Esophagus muscularis mucosa (tissue), 3 donors: Measurements from ENCODE around the gene PCK1.

Experiments used
- POLR2A ChIP-seq: fragments of 450-650 bp; IDR thresholded peaks from one replicate; pipeline ENCODE4 v1.6.1; 2017; ENCODE audit warnings: antibody characterized with exemption, moderate library complexity, mild to moderate bottlenecking, low read depth
- TF ChIP-seq, protein P1 (sequence below), 3 experiments: fragments of 200-600 bp in 2 of 3; fragments of 450-650 bp in 1 of 3; sonication (generic) in 2 of 3; IDR thresholded peaks; one replicate each; pipeline ENCODE4 v1.5.1; 2017 to 2019; ENCODE audit warnings: antibody characterized with exemption in 3 of 3, mild to moderate bottlenecking in 2 of 3, moderate library complexity in 1 of 3

DNA sequence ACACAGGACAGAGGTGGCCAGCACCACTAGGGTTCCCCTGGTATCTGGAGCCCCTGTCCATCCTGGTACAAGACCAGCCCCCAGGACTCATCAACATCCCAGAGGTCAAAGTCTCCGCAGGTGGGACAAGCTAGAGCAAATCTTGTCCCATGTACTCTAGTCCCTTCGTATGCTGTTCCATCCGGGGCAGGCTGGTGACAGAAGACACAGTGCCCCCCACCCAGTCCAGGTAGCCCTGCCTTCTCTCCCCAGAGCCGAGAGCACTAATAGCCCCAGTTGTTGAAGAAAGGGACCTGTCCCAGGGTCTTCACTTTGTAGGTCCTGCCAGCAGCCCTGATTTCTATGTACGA, 21.1 kb downstream of the PCK1 start:
- TF ChIP-seq, protein P1, sequence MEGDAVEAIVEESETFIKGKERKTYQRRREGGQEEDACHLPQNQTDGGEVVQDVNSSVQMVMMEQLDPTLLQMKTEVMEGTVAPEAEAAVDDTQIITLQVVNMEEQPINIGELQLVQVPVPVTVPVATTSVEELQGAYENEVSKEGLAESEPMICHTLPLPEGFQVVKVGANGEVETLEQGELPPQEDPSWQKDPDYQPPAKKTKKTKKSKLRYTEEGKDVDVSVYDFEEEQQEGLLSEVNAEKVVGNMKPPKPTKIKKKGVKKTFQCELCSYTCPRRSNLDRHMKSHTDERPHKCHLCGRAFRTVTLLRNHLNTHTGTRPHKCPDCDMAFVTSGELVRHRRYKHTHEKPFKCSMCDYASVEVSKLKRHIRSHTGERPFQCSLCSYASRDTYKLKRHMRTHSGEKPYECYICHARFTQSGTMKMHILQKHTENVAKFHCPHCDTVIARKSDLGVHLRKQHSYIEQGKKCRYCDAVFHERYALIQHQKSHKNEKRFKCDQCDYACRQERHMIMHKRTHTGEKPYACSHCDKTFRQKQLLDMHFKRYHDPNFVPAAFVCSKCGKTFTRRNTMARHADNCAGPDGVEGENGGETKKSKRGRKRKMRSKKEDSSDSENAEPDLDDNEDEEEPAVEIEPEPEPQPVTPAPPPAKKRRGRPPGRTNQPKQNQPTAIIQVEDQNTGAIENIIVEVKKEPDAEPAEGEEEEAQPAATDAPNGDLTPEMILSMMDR (IDR thresholded peaks at IDR 0.05), result no peak
- no peak for TF ChIP-seq POLR2A
